ENCODE results near the gene TMEM181.

DNA sequence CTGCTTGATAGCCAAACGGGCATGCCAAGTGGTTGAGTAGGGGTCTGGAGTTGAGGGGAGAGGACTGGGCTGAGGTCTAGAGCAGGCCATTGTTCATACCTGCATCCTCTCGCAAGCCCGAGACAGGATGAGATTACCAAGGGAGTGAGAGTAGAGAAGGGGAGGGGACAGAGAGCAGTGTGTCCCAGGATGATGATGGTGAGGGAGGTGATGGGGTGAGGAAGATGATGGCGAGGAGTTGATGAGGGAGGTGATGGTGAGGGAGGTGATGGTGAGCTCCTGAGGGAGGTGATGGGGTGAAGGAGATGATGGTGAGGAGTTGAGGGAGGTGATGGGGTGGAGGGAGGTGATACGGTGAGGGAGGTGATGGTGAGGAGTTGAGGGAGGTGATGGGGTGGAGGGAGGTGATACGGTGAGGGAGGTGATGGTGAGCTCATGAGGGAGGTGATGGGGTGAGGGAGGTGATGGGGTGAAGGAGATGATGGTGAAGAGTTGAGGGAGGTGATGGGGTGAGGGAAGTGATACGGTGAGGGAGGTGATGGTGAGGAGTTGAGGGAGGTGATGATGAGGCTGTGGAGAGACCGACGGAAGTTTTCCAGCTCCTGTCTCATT is 6.4 kb downstream of the TMEM181 start:
- TF ChIP-seq, protein P1, sequence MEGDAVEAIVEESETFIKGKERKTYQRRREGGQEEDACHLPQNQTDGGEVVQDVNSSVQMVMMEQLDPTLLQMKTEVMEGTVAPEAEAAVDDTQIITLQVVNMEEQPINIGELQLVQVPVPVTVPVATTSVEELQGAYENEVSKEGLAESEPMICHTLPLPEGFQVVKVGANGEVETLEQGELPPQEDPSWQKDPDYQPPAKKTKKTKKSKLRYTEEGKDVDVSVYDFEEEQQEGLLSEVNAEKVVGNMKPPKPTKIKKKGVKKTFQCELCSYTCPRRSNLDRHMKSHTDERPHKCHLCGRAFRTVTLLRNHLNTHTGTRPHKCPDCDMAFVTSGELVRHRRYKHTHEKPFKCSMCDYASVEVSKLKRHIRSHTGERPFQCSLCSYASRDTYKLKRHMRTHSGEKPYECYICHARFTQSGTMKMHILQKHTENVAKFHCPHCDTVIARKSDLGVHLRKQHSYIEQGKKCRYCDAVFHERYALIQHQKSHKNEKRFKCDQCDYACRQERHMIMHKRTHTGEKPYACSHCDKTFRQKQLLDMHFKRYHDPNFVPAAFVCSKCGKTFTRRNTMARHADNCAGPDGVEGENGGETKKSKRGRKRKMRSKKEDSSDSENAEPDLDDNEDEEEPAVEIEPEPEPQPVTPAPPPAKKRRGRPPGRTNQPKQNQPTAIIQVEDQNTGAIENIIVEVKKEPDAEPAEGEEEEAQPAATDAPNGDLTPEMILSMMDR (IDR thresholded peaks at IDR 0.05; ENCODE audit: low read depth, low read length): no peak
- no peak for TF ChIP-seq EZH2phosphoT487 (IDR thresholded peaks at IDR 0.05; ENCODE audit: low read depth)

All from OCI-LY3 (cell line).